ENCODE measurements around the gene ASB8. TPM values are rescaled to one million over a fixed set of nuclear protein-coding genes. Genes with fewer than 3 reads are reported as not detected.

ASB8 gene
- total and polyA plus RNA-seq, 9 of the 15 experiments (the other 6 are each of a cell fraction or from before 2014, with no cell fraction given), result 13.3 to 29.0 (median 19.6) TPM

DNA sequence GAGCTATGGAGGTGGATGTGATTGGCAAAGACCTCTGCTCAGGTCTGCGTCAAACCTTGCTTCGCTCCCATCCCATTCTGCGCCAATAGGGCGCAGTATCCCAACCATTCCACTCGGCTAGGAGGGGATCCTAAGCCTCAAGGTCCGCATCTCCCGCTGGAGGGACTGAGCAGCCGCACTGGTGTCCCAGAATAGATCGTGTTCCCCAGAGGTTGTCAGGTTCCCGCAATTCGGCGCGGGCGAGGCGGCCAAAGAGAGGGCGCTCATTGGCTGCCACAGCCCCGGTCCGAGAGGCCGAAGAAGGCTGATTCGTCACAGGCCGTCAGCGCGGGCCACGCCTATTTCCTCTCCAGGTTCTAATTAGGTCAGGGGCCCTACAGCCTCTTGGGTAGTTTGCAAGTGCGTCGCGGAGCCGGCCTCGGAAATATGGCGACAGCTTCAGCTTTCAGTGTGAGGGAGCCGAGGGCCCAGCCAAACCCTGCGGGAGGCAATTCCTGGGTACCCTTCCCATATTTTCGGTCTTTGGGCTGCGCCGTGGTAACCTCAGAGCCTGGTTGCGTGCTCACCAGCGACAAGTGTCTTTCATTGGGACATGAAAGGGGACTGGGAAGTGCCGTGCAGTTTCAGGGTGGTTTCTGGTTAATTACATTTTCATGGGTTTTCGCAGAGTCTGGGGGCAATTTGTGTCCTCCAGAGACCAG lies 40.8 kb upstream of the ASB8 start (continued):
- TF ChIP-seq ZNF77 (CRISPR knock-in tag; IDR thresholded peaks at IDR 0.05) (no peak), DACH1 (IDR thresholded peaks at IDR 0.05; ENCODE audit: partially characterized antibody) (no peak), CREBBP (IDR thresholded peaks at IDR 0.05; ENCODE audit: low read depth, low read length) (no peak), GTF2F1 (IDR thresholded peaks at IDR 0.05; ENCODE audit: low read depth, low read length) (peak; percentile 53; the same call in 1 of the 2 replicates), OTX1 (CRISPR knock-in tag; IDR thresholded peaks at IDR 0.05) (no peak), MIER1 (IDR thresholded peaks at IDR 0.05; ENCODE audit: low read depth) (no peak), CREM (IDR thresholded peaks at IDR 0.05; ENCODE audit: low read depth) (peak; percentile 87), MYNN (IDR thresholded peaks at IDR 0.05) (no peak), MYNN (CRISPR knock-in tag; IDR thresholded peaks at IDR 0.05) (no peak), ZFP30 (CRISPR knock-in tag; IDR thresholded peaks at IDR 0.05; ENCODE audit: borderline replicate concordance) (no peak), SRSF3 (IDR thresholded peaks at IDR 0.05; ENCODE audit: insufficient read depth, low read length) (no peak), MTA2 (IDR thresholded peaks at IDR 0.05; ENCODE audit: low read depth) (no peak), MCM2 (IDR thresholded peaks at IDR 0.05; ENCODE audit: low read depth) (no peak), ZNF41 (CRISPR knock-in tag; conservative IDR thresholded peaks at IDR 0.05) (no peak), ESRRA (IDR thresholded peaks at IDR 0.05; ENCODE audit: borderline replicate concordance, low read depth) (no peak; the same call in 1 of the 2 replicates), BRD9 (IDR thresholded peaks at IDR 0.05; ENCODE audit: low read depth, partially characterized antibody) (peak; percentile 70), KLF1 (tag; IDR thresholded peaks at IDR 0.05) (no peak), U2AF2 (optimal IDR thresholded peaks at IDR 0.05; ENCODE audit: low read depth, low read length) (no peak), HMG20B (CRISPR knock-in tag; IDR thresholded peaks at IDR 0.05) (no peak), GABPA (tag; conservative IDR thresholded peaks at IDR 0.05; ENCODE audit: low read depth) (0 out of 2 replicates have a peak, but pooled peaks have one; percentile 32), TFAM (CRISPR knock-in tag; conservative IDR thresholded peaks at IDR 0.05) (no peak), ZKSCAN8 (CRISPR knock-in tag; IDR thresholded peaks at IDR 0.05) (no peak)
- TF ChIP-seq, protein P1, sequence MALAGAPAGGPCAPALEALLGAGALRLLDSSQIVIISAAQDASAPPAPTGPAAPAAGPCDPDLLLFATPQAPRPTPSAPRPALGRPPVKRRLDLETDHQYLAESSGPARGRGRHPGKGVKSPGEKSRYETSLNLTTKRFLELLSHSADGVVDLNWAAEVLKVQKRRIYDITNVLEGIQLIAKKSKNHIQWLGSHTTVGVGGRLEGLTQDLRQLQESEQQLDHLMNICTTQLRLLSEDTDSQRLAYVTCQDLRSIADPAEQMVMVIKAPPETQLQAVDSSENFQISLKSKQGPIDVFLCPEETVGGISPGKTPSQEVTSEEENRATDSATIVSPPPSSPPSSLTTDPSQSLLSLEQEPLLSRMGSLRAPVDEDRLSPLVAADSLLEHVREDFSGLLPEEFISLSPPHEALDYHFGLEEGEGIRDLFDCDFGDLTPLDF (CRISPR knock-in tag; IDR thresholded peaks at IDR 0.05), result 0 out of 2 replicates have a peak, but pooled peaks have one; percentile 6
- TF ChIP-seq, protein P2, sequence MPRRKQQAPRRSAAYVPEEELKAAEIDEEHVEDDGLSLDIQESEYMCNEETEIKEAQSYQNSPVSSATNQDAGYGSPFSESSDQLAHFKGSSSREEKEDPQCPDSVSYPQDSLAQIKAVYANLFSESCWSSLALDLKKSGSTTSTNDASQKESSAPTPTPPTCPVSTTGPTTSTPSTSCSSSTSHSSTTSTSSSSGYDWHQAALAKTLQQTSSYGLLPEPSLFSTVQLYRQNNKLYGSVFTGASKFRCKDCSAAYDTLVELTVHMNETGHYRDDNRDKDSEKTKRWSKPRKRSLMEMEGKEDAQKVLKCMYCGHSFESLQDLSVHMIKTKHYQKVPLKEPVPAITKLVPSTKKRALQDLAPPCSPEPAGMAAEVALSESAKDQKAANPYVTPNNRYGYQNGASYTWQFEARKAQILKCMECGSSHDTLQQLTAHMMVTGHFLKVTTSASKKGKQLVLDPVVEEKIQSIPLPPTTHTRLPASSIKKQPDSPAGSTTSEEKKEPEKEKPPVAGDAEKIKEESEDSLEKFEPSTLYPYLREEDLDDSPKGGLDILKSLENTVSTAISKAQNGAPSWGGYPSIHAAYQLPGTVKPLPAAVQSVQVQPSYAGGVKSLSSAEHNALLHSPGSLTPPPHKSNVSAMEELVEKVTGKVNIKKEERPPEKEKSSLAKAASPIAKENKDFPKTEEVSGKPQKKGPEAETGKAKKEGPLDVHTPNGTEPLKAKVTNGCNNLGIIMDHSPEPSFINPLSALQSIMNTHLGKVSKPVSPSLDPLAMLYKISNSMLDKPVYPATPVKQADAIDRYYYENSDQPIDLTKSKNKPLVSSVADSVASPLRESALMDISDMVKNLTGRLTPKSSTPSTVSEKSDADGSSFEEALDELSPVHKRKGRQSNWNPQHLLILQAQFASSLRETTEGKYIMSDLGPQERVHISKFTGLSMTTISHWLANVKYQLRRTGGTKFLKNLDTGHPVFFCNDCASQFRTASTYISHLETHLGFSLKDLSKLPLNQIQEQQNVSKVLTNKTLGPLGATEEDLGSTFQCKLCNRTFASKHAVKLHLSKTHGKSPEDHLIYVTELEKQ (CRISPR knock-in tag; IDR thresholded peaks at IDR 0.05), result no peak
- TF ChIP-seq, protein P3, sequence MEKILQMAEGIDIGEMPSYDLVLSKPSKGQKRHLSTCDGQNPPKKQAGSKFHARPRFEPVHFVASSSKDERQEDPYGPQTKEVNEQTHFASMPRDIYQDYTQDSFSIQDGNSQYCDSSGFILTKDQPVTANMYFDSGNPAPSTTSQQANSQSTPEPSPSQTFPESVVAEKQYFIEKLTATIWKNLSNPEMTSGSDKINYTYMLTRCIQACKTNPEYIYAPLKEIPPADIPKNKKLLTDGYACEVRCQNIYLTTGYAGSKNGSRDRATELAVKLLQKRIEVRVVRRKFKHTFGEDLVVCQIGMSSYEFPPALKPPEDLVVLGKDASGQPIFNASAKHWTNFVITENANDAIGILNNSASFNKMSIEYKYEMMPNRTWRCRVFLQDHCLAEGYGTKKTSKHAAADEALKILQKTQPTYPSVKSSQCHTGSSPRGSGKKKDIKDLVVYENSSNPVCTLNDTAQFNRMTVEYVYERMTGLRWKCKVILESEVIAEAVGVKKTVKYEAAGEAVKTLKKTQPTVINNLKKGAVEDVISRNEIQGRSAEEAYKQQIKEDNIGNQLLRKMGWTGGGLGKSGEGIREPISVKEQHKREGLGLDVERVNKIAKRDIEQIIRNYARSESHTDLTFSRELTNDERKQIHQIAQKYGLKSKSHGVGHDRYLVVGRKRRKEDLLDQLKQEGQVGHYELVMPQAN (IDR thresholded peaks at IDR 0.05; ENCODE audit: borderline replicate concordance), result no peak
